Measurements from ENCODE around the gene IMPA2. TPM values are rescaled to one million over a fixed set of nuclear protein-coding genes. Genes with fewer than 3 reads are reported as not detected.
A peak's percentile ranks its signal among the peaks of the same experiment; 100 is the strongest.

The IMPA2 gene
- total RNA-seq, 1 donor from 2014 or later: 10.9 TPM

- H3K27me3 Mint-ChIP-seq (ENCODE audit: low read depth): no peaks in the 10 kb centered on the region
- no peaks in the 10 kb centered on the region for H3K36me3 Mint-ChIP-seq (ENCODE audit: low read depth)
- H3K4me3 Mint-ChIP-seq (ENCODE audit: unreplicated experiment): no peak overlapping the region
Measured at GRCh38 chr18:11948852-11949523, 32.3 kb upstream of the IMPA2 start.

GRCh38 chr18:11950824-11951223 lies 30.5 kb upstream of the IMPA2 start:
- Mint-ChIP-seq H3K27ac (ENCODE audit: unreplicated experiment) (no peak overlapping the region), H3K4me1 (ENCODE audit: low read depth) (peaks cover 65% of the 10 kb centered on the region), H3K36me3 (ENCODE audit: low read depth) (no peaks in the 10 kb centered on the region), H3K9me3 (ENCODE audit: low read depth) (peaks cover 4% of the 10 kb centered on the region), H3K4me3 (ENCODE audit: unreplicated experiment) (no peak overlapping the region), H3K27me3 (ENCODE audit: low read depth) (no peaks in the 10 kb centered on the region)
- no peak for DNase-seq (ENCODE audit: low spot score)
- no peak for TF ChIP-seq CTCF (IDR thresholded peaks at IDR 0.05)

More at GRCh38 chr18:11948852-11949523, 32.3 kb upstream of the IMPA2 start:
- DNase-seq (ENCODE audit: low spot score): no peak
- no peaks in the 10 kb centered on the region for H3K9me3 Mint-ChIP-seq (ENCODE audit: low read depth)
- peak overlapping the region; percentile 86 for H3K27ac Mint-ChIP-seq (ENCODE audit: unreplicated experiment)
- TF ChIP-seq CTCF (IDR thresholded peaks at IDR 0.05): no peak
- peaks cover 52% of the 10 kb centered on the region for H3K4me1 Mint-ChIP-seq (ENCODE audit: low read depth)

- Mint-ChIP-seq H3K9me3 (ENCODE audit: low read depth) (peaks cover 4% of the 10 kb centered on the region), H3K4me3 (ENCODE audit: unreplicated experiment) (no peak overlapping the region), H3K36me3 (ENCODE audit: low read depth) (no peaks in the 10 kb centered on the region), H3K4me1 (ENCODE audit: low read depth) (peaks cover 59% of the 10 kb centered on the region), H3K27ac (ENCODE audit: unreplicated experiment) (no peak overlapping the region), H3K27me3 (ENCODE audit: low read depth) (no peaks in the 10 kb centered on the region)
- no peak for DNase-seq (ENCODE audit: low spot score)
- TF ChIP-seq CTCF (IDR thresholded peaks at IDR 0.05): no peak
Measured at GRCh38 chr18:11951390-11951851, 29.9 kb upstream of the IMPA2 start.

GRCh38 chr18:11953113-11953512 lies 28.2 kb upstream of the IMPA2 start:
- Mint-ChIP-seq H3K27me3 (ENCODE audit: low read depth) (no peaks in the 10 kb centered on the region), H3K9me3 (ENCODE audit: low read depth) (peaks cover 15% of the 10 kb centered on the region), H3K36me3 (ENCODE audit: low read depth) (peaks cover 2% of the 10 kb centered on the region), H3K4me1 (ENCODE audit: low read depth) (peaks cover 58% of the 10 kb centered on the region), H3K27ac (ENCODE audit: unreplicated experiment) (no peak overlapping the region), H3K4me3 (ENCODE audit: unreplicated experiment) (no peak overlapping the region)
- no peak for TF ChIP-seq CTCF (IDR thresholded peaks at IDR 0.05)
- DNase-seq (ENCODE audit: low spot score): no peak

GRCh38 chr18:11955239-11956029 lies 25.9 kb upstream of the IMPA2 start:
- Mint-ChIP-seq H3K27ac (ENCODE audit: unreplicated experiment) (peak overlapping the region; percentile 91), H3K9me3 (ENCODE audit: low read depth) (peaks cover 15% of the 10 kb centered on the region), H3K27me3 (ENCODE audit: low read depth) (no peaks in the 10 kb centered on the region), H3K36me3 (ENCODE audit: low read depth) (peaks cover 2% of the 10 kb centered on the region), H3K4me1 (ENCODE audit: low read depth) (peaks cover 39% of the 10 kb centered on the region), H3K4me3 (ENCODE audit: unreplicated experiment) (peak overlapping the region; percentile 10)
- peak; percentile 37 for TF ChIP-seq CTCF (IDR thresholded peaks at IDR 0.05)
- DNase-seq (ENCODE audit: low spot score): peak; percentile 81

All from chondrocyte (in vitro differentiated cells).